CD4-positive, alpha-beta T cell (primary cell): Measurements from ENCODE around the gene CDC45. TPM values are rescaled to one million over a fixed set of nuclear protein-coding genes. Genes with fewer than 3 reads are reported as not detected.

Source experiments
- ATAC-seq: fragments of 200-7000 bp; cut with Tn5 transposase; one replicate; pipeline ENCODE4 v1.10.0; 2022; ENCODE audit warnings: mild to moderate bottlenecking; ENCODE audit not compliant: poor library complexity
- CTCF ChIA-PET: fragments of 350-600 bp; sonication (Branson Sonifier 250); formaldehyde crosslinking; loops from one replicate; lab custom pipeline; 2021; ENCODE audit warnings: antibody characterized with exemption, inconsistent platforms; lab: Charles Lee
- POLR2A ChIA-PET: fragments of 350-600 bp; sonication (Branson Sonifier 250); formaldehyde crosslinking; loops from one replicate; lab custom pipeline; 2021; ENCODE audit warnings: antibody characterized with exemption, inconsistent platforms; lab: Charles Lee
- DNase-seq, 14 experiments: peaks; one replicate each; pipeline ENCODE4 v3.0.0-alpha.2; 2013 to 2020; ENCODE audit warnings: mixed read lengths in 2 of 14
- H3K27ac ChIP-seq, 2 donors: one replicate each; pipeline versions ENCODE4 v1.5.1 to v1.7.0; 2013; ENCODE audit warnings: low read length in 2 of 2, low read depth in 1 of 2, mild to moderate bottlenecking in 1 of 2
- H3K27me3 ChIP-seq, 2 experiments: 1 replicate in 1 of 2; 2 replicates in 1 of 2; pipeline versions ENCODE4 v1.6.1 to v1.7.0; 2013; ENCODE audit warnings: low read length in 2 of 2, control low read depth in 1 of 2, mild to moderate bottlenecking in 1 of 2, moderate library complexity in 1 of 2; ENCODE audit not compliant: insufficient read depth in 2 of 2, control insufficient read depth in 1 of 2
- H3K36me3 ChIP-seq: one replicate; pipeline ENCODE4 v1.6.1; 2013; ENCODE audit warnings: low read length, control low read depth; ENCODE audit not compliant: insufficient read depth
- H3K4me1 ChIP-seq: one replicate; pipeline ENCODE4 v1.6.1; 2013; ENCODE audit warnings: low read length, control low read depth; ENCODE audit not compliant: insufficient read depth
- H3K4me3 ChIP-seq: one replicate; pipeline ENCODE4 v1.5.1; 2013; ENCODE audit warnings: mild to moderate bottlenecking, low read length, moderate library complexity
- H3K9me3 ChIP-seq, 2 experiments: 1 replicate in 1 of 2; 2 replicates in 1 of 2; pipeline versions ENCODE4 v1.6.1 to v1.7.0; 2013; ENCODE audit warnings: low read length in 2 of 2, mild to moderate bottlenecking in 2 of 2, control low read depth in 1 of 2, moderate library complexity in 1 of 2; ENCODE audit not compliant: control insufficient read depth in 1 of 2, insufficient read depth in 1 of 2
- H3K27ac Mint-ChIP-seq: one replicate; pipeline ENCODE4 v1.8.0; 2020; ENCODE audit warnings: mixed read lengths
- H3K27me3 Mint-ChIP-seq: one replicate; pipeline ENCODE4 v1.8.0; 2021; ENCODE audit warnings: mixed read lengths
- H3K36me3 Mint-ChIP-seq: one replicate; pipeline ENCODE4 v1.8.0; 2021; ENCODE audit warnings: low read depth, mixed read lengths
- H3K4me1 Mint-ChIP-seq: one replicate; pipeline ENCODE4 v1.8.0; 2021; ENCODE audit warnings: low read depth, mixed read lengths
- H3K4me3 Mint-ChIP-seq: one replicate; pipeline ENCODE4 v1.8.0; 2020; ENCODE audit warnings: mild to moderate bottlenecking, mixed read lengths
- H3K9me3 Mint-ChIP-seq: one replicate; pipeline ENCODE4 v1.8.0; 2020; ENCODE audit warnings: mixed read lengths
- intact Hi-C, 2 experiments: fragments of 100-400 bp; cut with DNase I in 1 of 2; cut with micrococcal nuclease in 1 of 2; formaldehyde crosslinking; loops; one replicate each; pipeline versions ENCODE4 v1.15.1 to v1.9.0; 2023 to 2025; cut with DNase I, micrococcal nuclease
- total RNA-seq, 174 experiments: library from RNA in 2 of 174; stranded (reverse) in 2 of 174; gene quantifications; one replicate each; pipeline ENCODE4 v1.2.3 and lab custom pipeline; 2021 to 2026
- TF ChIP-seq, protein P1 (sequence below): fragments of 200-600 bp; IDR thresholded peaks from one replicate; pipeline ENCODE4 v1.8.0; 2022; ENCODE audit warnings: antibody characterized with exemption, mild to moderate bottlenecking

CDC45 gene
- total RNA-seq, 2 experiments from 2014 or later = 0.75 to 0.82 TPM

DNA sequence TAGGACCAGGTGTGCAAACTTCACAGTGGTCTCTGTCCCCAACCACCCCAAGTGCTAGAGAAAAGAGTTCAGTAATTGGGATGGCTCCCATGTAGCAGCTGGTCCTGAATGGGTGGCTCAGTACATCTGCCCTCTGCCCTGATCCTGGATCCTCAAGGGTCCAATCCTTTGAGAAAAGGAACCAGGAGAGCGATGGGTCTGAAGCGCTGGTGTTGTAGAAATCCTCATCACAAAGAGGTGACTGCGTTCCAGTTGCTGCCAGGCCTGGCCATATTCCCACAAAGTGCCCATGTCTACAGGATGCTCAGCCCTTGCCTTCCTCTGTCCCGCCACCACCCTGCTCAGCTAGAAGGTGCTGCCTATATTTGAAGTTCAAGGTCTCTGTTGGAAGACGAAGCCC, 26.0 kb upstream of the CDC45 start:
- Histone ChIP-seq H3K27me3 (no peaks in the 10 kb centered on the region), H3K9me3 (no peaks in the 10 kb centered on the region), H3K4me1 (peaks cover 9% of the 10 kb centered on the region), H3K4me3 (no peak overlapping the region), H3K36me3 (peaks cover 74% of the 10 kb centered on the region), H3K27ac (no peak overlapping the region)
- H3K4me1 Mint-ChIP-seq = peaks cover 4% of the 10 kb centered on the region
- no peak overlapping the region for H3K27ac Mint-ChIP-seq
- H3K36me3 Mint-ChIP-seq = peaks cover 81% of the 10 kb centered on the region
- intact Hi-C loops = no loop called here
- DNase-seq = no peak
- no peak for ATAC-seq
- H3K4me3 Mint-ChIP-seq = no peak overlapping the region
- TF ChIP-seq, protein P1, sequence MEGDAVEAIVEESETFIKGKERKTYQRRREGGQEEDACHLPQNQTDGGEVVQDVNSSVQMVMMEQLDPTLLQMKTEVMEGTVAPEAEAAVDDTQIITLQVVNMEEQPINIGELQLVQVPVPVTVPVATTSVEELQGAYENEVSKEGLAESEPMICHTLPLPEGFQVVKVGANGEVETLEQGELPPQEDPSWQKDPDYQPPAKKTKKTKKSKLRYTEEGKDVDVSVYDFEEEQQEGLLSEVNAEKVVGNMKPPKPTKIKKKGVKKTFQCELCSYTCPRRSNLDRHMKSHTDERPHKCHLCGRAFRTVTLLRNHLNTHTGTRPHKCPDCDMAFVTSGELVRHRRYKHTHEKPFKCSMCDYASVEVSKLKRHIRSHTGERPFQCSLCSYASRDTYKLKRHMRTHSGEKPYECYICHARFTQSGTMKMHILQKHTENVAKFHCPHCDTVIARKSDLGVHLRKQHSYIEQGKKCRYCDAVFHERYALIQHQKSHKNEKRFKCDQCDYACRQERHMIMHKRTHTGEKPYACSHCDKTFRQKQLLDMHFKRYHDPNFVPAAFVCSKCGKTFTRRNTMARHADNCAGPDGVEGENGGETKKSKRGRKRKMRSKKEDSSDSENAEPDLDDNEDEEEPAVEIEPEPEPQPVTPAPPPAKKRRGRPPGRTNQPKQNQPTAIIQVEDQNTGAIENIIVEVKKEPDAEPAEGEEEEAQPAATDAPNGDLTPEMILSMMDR = no peak
- no peaks in the 10 kb centered on the region for H3K9me3 Mint-ChIP-seq
- ChIA-PET POLR2A (no interaction called here), CTCF (no interaction called here)
- no peaks in the 10 kb centered on the region for H3K27me3 Mint-ChIP-seq

DNA sequence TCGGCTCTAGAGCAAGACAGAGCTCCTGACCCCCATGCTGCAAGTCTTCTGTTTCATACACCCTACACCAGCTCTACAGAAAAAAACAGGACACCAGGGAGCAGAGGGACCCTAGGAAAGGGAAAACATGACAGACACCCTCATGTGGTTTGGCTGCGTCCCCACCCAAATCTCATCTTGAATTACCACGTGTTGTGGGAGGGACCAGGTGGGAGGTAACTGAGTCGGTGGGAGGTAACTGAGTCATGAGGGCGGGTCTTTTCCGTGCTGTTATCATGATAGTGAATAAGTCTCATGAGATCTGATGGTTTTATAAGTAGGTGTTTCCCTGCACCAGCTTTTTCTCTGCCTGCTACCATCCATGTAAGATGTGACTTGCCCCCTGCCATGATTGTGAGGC, 25.6 kb upstream of the CDC45 start:
- no peak for DNase-seq
- H3K36me3 Mint-ChIP-seq = peaks cover 81% of the 10 kb centered on the region
- TF ChIP-seq, protein P1 = no peak
- intact Hi-C loops = no loop called here
- Histone ChIP-seq H3K27me3 (no peaks in the 10 kb centered on the region), H3K36me3 (peaks cover 71% of the 10 kb centered on the region), H3K4me3 (no peak overlapping the region), H3K9me3 (no peaks in the 10 kb centered on the region), H3K4me1 (peaks cover 4% of the 10 kb centered on the region), H3K27ac (no peak overlapping the region)
- ChIA-PET POLR2A (no interaction called here), CTCF (no interaction called here)
- no peaks in the 10 kb centered on the region for H3K9me3 Mint-ChIP-seq
- H3K27me3 Mint-ChIP-seq = no peaks in the 10 kb centered on the region
- peak overlapping the region; percentile 44 for H3K27ac Mint-ChIP-seq
- no peak for ATAC-seq
- H3K4me3 Mint-ChIP-seq = no peak overlapping the region
- H3K4me1 Mint-ChIP-seq = peaks cover 4% of the 10 kb centered on the region

DNA sequence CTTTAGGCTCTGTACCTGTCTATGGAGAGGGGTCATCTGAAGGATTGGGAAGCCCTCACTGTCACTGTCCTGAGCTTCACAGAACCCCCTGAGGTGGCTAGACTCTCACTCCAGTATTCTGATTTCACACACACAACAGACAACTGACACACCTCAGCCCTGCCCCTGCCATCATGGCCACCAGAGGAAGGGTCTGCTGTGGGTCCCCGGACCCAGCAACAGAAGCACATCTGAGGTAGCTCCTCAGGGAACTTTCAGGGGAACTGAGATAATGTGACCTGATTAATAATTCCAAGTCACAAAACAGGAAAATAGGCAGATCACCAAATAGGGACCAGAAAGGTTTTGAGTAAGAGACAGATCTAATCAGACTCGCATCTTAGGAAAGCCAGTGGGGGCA, 24.7 kb upstream of the CDC45 start:
- ChIA-PET CTCF (no interaction called here), POLR2A (no interaction called here)
- Histone ChIP-seq H3K4me3 (no peak overlapping the region), H3K9me3 (no peaks in the 10 kb centered on the region), H3K27me3 (no peaks in the 10 kb centered on the region), H3K4me1 (no peaks in the 10 kb centered on the region), H3K27ac (no peak overlapping the region), H3K36me3 (peaks cover 70% of the 10 kb centered on the region)
- DNase-seq = no peak
- TF ChIP-seq, protein P1 = no peak
- no peak overlapping the region for H3K4me3 Mint-ChIP-seq
- H3K9me3 Mint-ChIP-seq = no peaks in the 10 kb centered on the region
- ATAC-seq = no peak
- intact Hi-C loops = no loop called here
- peaks cover 83% of the 10 kb centered on the region for H3K36me3 Mint-ChIP-seq
- H3K27ac Mint-ChIP-seq = no peak overlapping the region
- peaks cover 4% of the 10 kb centered on the region for H3K4me1 Mint-ChIP-seq
- H3K27me3 Mint-ChIP-seq = no peaks in the 10 kb centered on the region
